Transverse colon (tissue), 4 donors: ENCODE measurements around the gene MAPK8IP3. TPM values are rescaled to one million over a fixed set of nuclear protein-coding genes. Genes with fewer than 3 reads are reported as not detected.
"Not testable (repeated sequence)": the region's sequence is repeated elsewhere in the genome, so short reads cannot be mapped to it uniquely, and the experiment has no call there.

Experiments
- DNase-seq: peaks from one replicate; pipeline ENCODE4 v3.0.0-alpha.2; 2019
- H3K27ac ChIP-seq, 4 donors: fragments of 200-600 bp; sonication (generic); 2 replicates each; pipeline ENCODE4 v1.5.1; 2016 to 2018; ENCODE audit warnings: inconsistent platforms in 4 of 4
- H3K27me3 ChIP-seq: fragments of 200-600 bp; sonication (generic); 2 replicates; pipeline ENCODE4 v1.5.1; 2017; ENCODE audit warnings: inconsistent platforms
- H3K36me3 ChIP-seq, 4 donors: fragments of 200-600 bp; sonication (generic); 2 replicates each; pipeline ENCODE4 v1.5.1; 2017 to 2019; ENCODE audit warnings: inconsistent platforms in 4 of 4
- H3K4me1 ChIP-seq, 4 donors: fragments of 200-600 bp; sonication (generic); 2 replicates each; pipeline ENCODE4 v1.5.1; 2017 to 2020; ENCODE audit warnings: inconsistent platforms in 4 of 4
- H3K4me3 ChIP-seq, 4 donors: fragments of 200-600 bp; sonication (generic); 1 replicate in 1 of 4; 2 replicates in 3 of 4; pipeline versions ENCODE4 v1.5.1 to v1.6.1; 2017 to 2019; ENCODE audit warnings: inconsistent platforms in 4 of 4
- H3K9me3 ChIP-seq, 2 donors: fragments of 200-600 bp; sonication (generic); 2 replicates each; pipeline ENCODE4 v1.5.1; 2017 to 2019; ENCODE audit warnings: inconsistent platforms in 2 of 2
- EP300 ChIP-seq: sonication (generic); formaldehyde crosslinking; IDR thresholded peaks from one replicate; pipeline ENCODE4 v1.6.1; 2017; ENCODE audit warnings: antibody characterized with exemption, low read depth
- POLR2A ChIP-seq: fragments of 450-650 bp; IDR thresholded peaks from one replicate; pipeline ENCODE4 v1.6.1; 2016; ENCODE audit warnings: antibody characterized with exemption, mild to moderate bottlenecking, moderate library complexity
- POLR2AphosphoS5 ChIP-seq, 3 donors: sonication (generic); formaldehyde crosslinking; IDR thresholded peaks; one replicate each; pipeline ENCODE4 v1.6.1; 2016; ENCODE audit warnings: antibody characterized with exemption in 3 of 3
- WGBS, 2 donors: methylation state at CpG; one replicate each; pipeline ENCODE4 v1.1.5; 2018; ENCODE audit warnings: low coverage in 1 of 2; 5-methylcytosine and 5-hydroxymethylcytosine counted together
- in situ Hi-C, 4 donors: fragments of 200-750 bp; cut with MboI; loops; one replicate each; pipeline versions ENCODE4 v1.15.0 to v1.15.1; 2017; ENCODE audit warnings: low sequenced_read_pairs in 3 of 4, low pct_ligation_motif_present in 1 of 4, low pct_unique_long_range_greater_than_20kb in 1 of 4
- intact Hi-C: fragments of 100-400 bp; cut with DNase I; formaldehyde crosslinking; loops from one replicate; pipeline ENCODE4 v1.15.1; 2023; ENCODE audit warnings: low total_unique reads
- total RNA-seq, 4 donors: library from RNA; depleted of rRNA; stranded (reverse); fragments of >200 nt; gene quantifications; one replicate each; pipeline ENCODE4 v1.1.0, GENCODE V29; 2016
- TF ChIP-seq, protein P1 (sequence below), 5 experiments: fragments of 200-600 bp in 3 of 5; fragments of 450-650 bp in 2 of 5; sonication (generic) in 3 of 5; IDR thresholded peaks; 1 replicate in 2 of 5; 2 replicates in 3 of 5; pipeline ENCODE4 v1.5.1; 2016 to 2017; ENCODE audit warnings: antibody characterized with exemption in 5 of 5, inconsistent platforms in 3 of 5, mild to moderate bottlenecking in 2 of 5, moderate library complexity in 1 of 5

Gene MAPK8IP3
- total RNA-seq, 4 donors from 2014 or later, result 74.0 to 250 (median 138) TPM

DNA sequence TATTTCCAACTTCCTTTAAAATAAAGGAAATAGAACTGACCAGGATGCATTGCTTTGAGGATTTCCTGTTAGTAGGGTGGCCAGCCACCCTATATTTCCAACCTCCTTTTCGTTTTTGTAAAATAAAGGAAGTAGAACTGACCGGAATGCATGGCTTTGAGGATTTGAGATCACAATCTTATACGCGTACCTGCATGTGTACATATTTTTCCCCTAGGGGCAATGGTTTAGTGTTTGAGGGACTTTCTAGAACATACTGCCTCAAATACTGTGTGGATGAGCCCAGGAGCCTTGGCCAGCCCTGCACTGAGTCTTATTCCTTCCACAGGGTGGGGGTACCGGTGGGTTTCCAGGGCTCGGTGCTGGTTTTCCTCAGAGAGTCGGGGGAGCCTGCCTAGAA, 25.6 kb downstream of the MAPK8IP3 start:
- H3K36me3 ChIP-seq, result no peaks in the 10 kb centered on the region
- no peaks in the 10 kb centered on the region for H3K9me3 ChIP-seq
- intact Hi-C loops, result no loop called here
- in situ Hi-C loops, result no loop called here
- H3K27me3 ChIP-seq, result no peaks in the 10 kb centered on the region
- DNase-seq, result no peak
- WGBS, 2 donors, result 77 to 100% methylated on average over 1 to 7 of the region's 7 CpGs
- H3K27ac ChIP-seq, result no peak overlapping the region
- TF ChIP-seq POLR2A (no peak), EP300 (no peak), POLR2AphosphoS5 (IDR thresholded peaks at IDR 0.05) (no peak)
- TF ChIP-seq, protein P1, sequence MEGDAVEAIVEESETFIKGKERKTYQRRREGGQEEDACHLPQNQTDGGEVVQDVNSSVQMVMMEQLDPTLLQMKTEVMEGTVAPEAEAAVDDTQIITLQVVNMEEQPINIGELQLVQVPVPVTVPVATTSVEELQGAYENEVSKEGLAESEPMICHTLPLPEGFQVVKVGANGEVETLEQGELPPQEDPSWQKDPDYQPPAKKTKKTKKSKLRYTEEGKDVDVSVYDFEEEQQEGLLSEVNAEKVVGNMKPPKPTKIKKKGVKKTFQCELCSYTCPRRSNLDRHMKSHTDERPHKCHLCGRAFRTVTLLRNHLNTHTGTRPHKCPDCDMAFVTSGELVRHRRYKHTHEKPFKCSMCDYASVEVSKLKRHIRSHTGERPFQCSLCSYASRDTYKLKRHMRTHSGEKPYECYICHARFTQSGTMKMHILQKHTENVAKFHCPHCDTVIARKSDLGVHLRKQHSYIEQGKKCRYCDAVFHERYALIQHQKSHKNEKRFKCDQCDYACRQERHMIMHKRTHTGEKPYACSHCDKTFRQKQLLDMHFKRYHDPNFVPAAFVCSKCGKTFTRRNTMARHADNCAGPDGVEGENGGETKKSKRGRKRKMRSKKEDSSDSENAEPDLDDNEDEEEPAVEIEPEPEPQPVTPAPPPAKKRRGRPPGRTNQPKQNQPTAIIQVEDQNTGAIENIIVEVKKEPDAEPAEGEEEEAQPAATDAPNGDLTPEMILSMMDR (IDR thresholded peaks at IDR 0.05), result no peak
- no peaks in the 10 kb centered on the region for H3K4me1 ChIP-seq
- H3K4me3 ChIP-seq, result no peak overlapping the region

DNA sequence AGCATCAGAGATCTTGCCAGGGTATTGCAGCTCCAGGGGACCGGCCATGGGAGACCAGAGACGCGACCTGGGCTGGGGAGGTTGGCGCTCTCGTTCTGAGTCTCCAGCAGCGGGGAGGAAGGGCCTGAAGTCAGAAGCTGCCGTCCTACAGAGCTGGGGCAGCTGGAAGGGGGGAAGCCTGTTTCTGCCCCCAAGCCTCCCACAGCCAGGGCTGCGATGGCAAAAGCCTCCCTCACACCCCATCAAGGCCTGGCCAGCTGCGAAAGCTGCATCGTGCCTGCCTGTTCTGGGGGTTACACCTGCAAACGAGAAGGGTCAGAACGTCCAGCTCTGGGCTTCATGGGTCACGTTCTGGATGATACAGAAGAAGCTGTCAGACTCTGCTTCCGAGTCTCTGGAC, 26.1 kb downstream of the MAPK8IP3 start:
- no peaks in the 10 kb centered on the region for H3K36me3 ChIP-seq
- intact Hi-C loops, result no loop called here
- no peak for TF ChIP-seq POLR2A
- no peak for TF ChIP-seq EP300
- TF ChIP-seq POLR2AphosphoS5 (IDR thresholded peaks at IDR 0.05), result no peak
- TF ChIP-seq, protein P1 (IDR thresholded peaks at IDR 0.05), result no peak

DNA sequence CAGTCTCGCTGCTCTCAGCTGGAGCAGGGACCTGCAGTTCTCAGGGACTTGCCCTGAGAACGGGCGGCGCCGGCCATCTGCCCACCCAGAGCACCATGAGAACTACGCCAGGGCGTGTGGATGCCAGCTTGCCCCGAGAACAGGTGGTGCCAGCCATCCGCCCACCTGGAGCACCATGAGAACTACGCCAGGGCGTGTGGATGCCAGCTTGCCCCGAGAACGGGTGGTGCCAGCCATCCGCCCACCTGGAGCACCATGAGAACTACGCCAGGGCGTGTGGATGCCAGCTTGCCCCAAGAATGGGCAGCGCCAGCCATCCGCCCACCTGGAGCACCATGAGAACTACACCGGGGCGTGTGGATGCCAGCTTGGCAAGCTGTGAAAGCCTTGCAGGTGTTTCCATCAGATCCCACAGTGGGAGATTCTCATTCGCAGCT, 26.6 kb downstream of the MAPK8IP3 start:
- H3K36me3 ChIP-seq, H3K9me3 ChIP-seq, H3K4me3 ChIP-seq, DNase-seq, H3K27me3 ChIP-seq, in situ Hi-C loops, H3K27ac ChIP-seq, H3K4me1 ChIP-seq, intact Hi-C loops: not testable (repeated sequence)
- 90% methylated on average over 21 of the region's 21 CpGs; no CpG with 5 or more reads in 1 of the 2 donors for WGBS, 2 donors

More for the DNA sequence above, 26.1 kb downstream of the MAPK8IP3 start:
- H3K4me1 ChIP-seq, result no peaks in the 10 kb centered on the region
- no peak overlapping the region for H3K4me3 ChIP-seq
- WGBS, 2 donors, result 91% methylated on average over 7 of the region's 14 CpGs; no CpG with 5 or more reads in 1 of the 2 donors
- in situ Hi-C loops, result no loop called here
- H3K27me3 ChIP-seq, result no peaks in the 10 kb centered on the region
- H3K9me3 ChIP-seq, result no peaks in the 10 kb centered on the region
- no peak for DNase-seq
- H3K27ac ChIP-seq, result no peak overlapping the region

DNA sequence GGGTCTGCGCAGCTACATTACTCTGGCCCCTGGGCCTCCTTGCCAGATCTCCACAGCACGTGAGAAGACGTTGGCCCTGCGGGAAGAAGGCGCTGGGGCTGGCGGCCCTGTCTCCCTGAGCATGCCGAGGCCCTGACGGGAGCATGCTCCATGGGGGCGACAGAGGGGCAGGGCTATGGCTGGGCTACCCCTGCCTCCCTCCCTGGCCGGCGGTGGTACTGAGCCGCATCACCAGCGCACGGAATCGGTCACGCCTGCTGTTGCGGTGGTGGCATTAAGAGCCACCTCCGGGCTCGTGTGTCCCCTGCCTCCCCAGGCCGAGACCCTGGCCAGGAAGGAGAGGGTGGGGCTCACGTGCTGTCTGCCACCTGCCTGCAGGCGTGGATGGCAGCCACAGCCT, 28.1 kb downstream of the MAPK8IP3 start:
- no peak overlapping the region for H3K27ac ChIP-seq
- no peaks in the 10 kb centered on the region for H3K9me3 ChIP-seq
- no peaks in the 10 kb centered on the region for H3K4me1 ChIP-seq
- H3K27me3 ChIP-seq, result no peaks in the 10 kb centered on the region
- 93% methylated on average over 16 of the region's 22 CpGs; no CpG with 5 or more reads in 1 of the 2 donors for WGBS, 2 donors
- intact Hi-C loops (no loop called here), in situ Hi-C loops (no loop called here)
- TF ChIP-seq EP300 (no peak), POLR2A (no peak), POLR2AphosphoS5 (IDR thresholded peaks at IDR 0.05) (no peak)
- TF ChIP-seq, protein P1 (IDR thresholded peaks at IDR 0.05), result no peak
- no peak for DNase-seq
- no peak overlapping the region for H3K4me3 ChIP-seq
- no peaks in the 10 kb centered on the region for H3K36me3 ChIP-seq

DNA sequence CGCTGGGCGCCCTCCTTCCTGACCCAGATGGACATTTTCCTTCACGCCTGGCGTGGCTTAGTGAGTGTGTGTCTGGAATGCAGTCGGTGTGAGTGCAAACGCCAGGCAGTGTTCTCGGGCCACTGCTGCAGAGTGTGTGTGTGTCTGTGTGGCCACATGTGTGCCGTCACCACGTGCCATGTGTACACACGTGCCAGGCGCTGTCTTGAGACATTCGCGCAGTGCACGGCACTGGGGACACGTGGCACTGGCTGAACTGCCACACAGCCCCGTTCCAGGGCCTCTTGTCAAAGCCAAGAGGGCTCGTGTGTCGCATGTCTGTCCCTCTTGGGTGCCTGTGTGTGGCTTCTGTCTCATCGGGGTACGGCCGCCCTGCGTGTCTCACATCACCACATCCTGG, 28.8 kb downstream of the MAPK8IP3 start:
- H3K27me3 ChIP-seq, result no peaks in the 10 kb centered on the region
- H3K9me3 ChIP-seq, result no peaks in the 10 kb centered on the region
- H3K4me1 ChIP-seq, result no peaks in the 10 kb centered on the region
- intact Hi-C loops, result no loop called here
- 96% methylated on average over 22 of the region's 22 CpGs; no CpG with 5 or more reads in 1 of the 2 donors for WGBS, 2 donors
- H3K27ac ChIP-seq, result no peak overlapping the region
- DNase-seq, result no peak
- no peak overlapping the region for H3K4me3 ChIP-seq
- in situ Hi-C loops, result no loop called here
- H3K36me3 ChIP-seq, result no peaks in the 10 kb centered on the region
- TF ChIP-seq, protein P1 (IDR thresholded peaks at IDR 0.05), result no peak
